Hepatocyte (in vitro differentiated cells): Measurements from ENCODE around the gene VASN. TPM values are rescaled to one million over a fixed set of nuclear protein-coding genes. Genes with fewer than 3 reads are reported as not detected.

Experiments used
- DNase-seq: peaks from one replicate; pipeline ENCODE4 v3.0.0-alpha.2; 2016; ENCODE audit warnings: low spot score
- H2AFZ ChIP-seq: fragments of 200-600 bp; sonication (generic); 2 replicates; pipeline ENCODE4 v1.6.0; 2016; ENCODE audit warnings: antibody characterized with exemption, mild to moderate bottlenecking
- H3K27ac ChIP-seq: fragments of 200-600 bp; sonication (generic); 2 replicates; pipeline ENCODE4 v1.5.1; 2016; ENCODE audit warnings: mild to moderate bottlenecking
- H3K27me3 ChIP-seq: fragments of 200-600 bp; sonication (generic); 2 replicates; pipeline ENCODE4 v1.6.1; 2016
- H3K36me3 ChIP-seq: fragments of 200-600 bp; sonication (generic); replicated peaks from 2 replicates; pipeline ENCODE4 v1.5.1; 2016; ENCODE audit warnings: low read depth; ENCODE audit not compliant: insufficient read depth
- H3K4me1 ChIP-seq: fragments of 200-600 bp; sonication (generic); 2 replicates; pipeline ENCODE4 v1.5.1; 2016; ENCODE audit warnings: mild to moderate bottlenecking, moderate library complexity; ENCODE audit not compliant: insufficient read depth
- H3K4me2 ChIP-seq: fragments of 200-600 bp; sonication (generic); 2 replicates; pipeline ENCODE4 v1.6.0; 2016
- H3K4me3 ChIP-seq: fragments of 200-600 bp; sonication (generic); 2 replicates; pipeline ENCODE4 v1.5.1; 2016; ENCODE audit warnings: mild to moderate bottlenecking
- H3K79me2 ChIP-seq: fragments of 200-600 bp; sonication (generic); 2 replicates; pipeline ENCODE4 v1.6.0; 2017; ENCODE audit warnings: mild to moderate bottlenecking
- H3K9me2 ChIP-seq: fragments of 200-600 bp; sonication (generic); replicated peaks from 2 replicates; pipeline ENCODE4 v1.6.0; 2017; ENCODE audit warnings: mild to moderate bottlenecking; ENCODE audit not compliant: insufficient read depth
- H3K9me3 ChIP-seq: fragments of 200-600 bp; sonication (generic); 2 replicates; pipeline ENCODE4 v1.5.1; 2016; ENCODE audit warnings: low read depth, mild to moderate bottlenecking
- H4K20me1 ChIP-seq: fragments of 200-600 bp; sonication (generic); 2 replicates; pipeline ENCODE4 v1.6.0; 2016; ENCODE audit warnings: mild to moderate bottlenecking; ENCODE audit not compliant: insufficient read depth, poor library complexity, severe bottlenecking
- EZH2 ChIP-seq: fragments of 200-600 bp; sonication (generic); IDR thresholded peaks from 2 replicates; pipeline ENCODE4 v1.6.1; 2016; ENCODE audit warnings: antibody characterized with exemption, mild to moderate bottlenecking, borderline replicate concordance
- EZH2phosphoT487 ChIP-seq: fragments of 200-600 bp; sonication (generic); IDR thresholded peaks from one replicate; pipeline ENCODE4 v1.6.1; 2018; ENCODE audit warnings: antibody characterized with exemption, mild to moderate bottlenecking, low read depth, moderate library complexity; ENCODE audit not compliant: unreplicated experiment, severe bottlenecking
- WGBS: methylation state at CpG from one replicate; pipeline ENCODE4 v1.1.6; 2016; ENCODE audit warnings: low lambda C conversion rate; ENCODE audit errors: missing lambda C conversion rate; 5-methylcytosine and 5-hydroxymethylcytosine counted together
- polyA plus RNA-seq: library from polyadenylated mRNA; unstranded; fragments of >200 nt; fragmentation: Nextera tagmentation; extraction: Ambion mirVana; gene quantifications from 2 replicates; pipeline ENCODE4 v1.2.1, GENCODE V29; 2016
- total RNA-seq: library from RNA; depleted of rRNA; stranded (reverse); fragments of >200 nt; gene quantifications from 2 replicates; pipeline ENCODE4 v1.2.3, GENCODE V29; 2014
- TF ChIP-seq, protein P1 (sequence below): fragments of 200-600 bp; sonication (generic); IDR thresholded peaks from 2 replicates; pipeline ENCODE4 v1.5.1; 2016; ENCODE audit warnings: antibody characterized with exemption, mild to moderate bottlenecking; ENCODE audit not compliant: poor library complexity

Gene VASN
- total and polyA plus RNA-seq, 2 experiments from 2014 or later: 12.1 to 64.2 TPM

GRCh38 chr16:4425378-4426020 lies 53.9 kb downstream of the VASN start, which contains the start of gene DNAJA3:
Gene DNAJA3, plus strand, starts transcription at chr16:4425868. Its CDS starts 14 bp downstream, at chr16:4425882.
- H3K4me1 ChIP-seq: peaks cover 14% of the 10 kb centered on the region

GRCh38 chr16:4426021-4426684 lies 54.5 kb downstream of the VASN start:
- H2AFZ ChIP-seq: peak overlapping the region; percentile 44
- H3K9me2 ChIP-seq: no peaks in the 10 kb centered on the region
- H3K79me2 ChIP-seq: peaks cover 54% of the 10 kb centered on the region
- peak overlapping the region; percentile 99 for H3K27ac ChIP-seq
- H3K27me3 ChIP-seq: no peaks in the 10 kb centered on the region
- no peaks in the 10 kb centered on the region for H3K9me3 ChIP-seq
- peak overlapping the region; percentile 74 for H3K4me3 ChIP-seq
- 4% methylated on average over 26 of the region's 31 CpGs for WGBS
- DNase-seq: peak; percentile 67
- no peaks in the 10 kb centered on the region for H3K36me3 ChIP-seq
- H3K4me1 ChIP-seq: peaks cover 14% of the 10 kb centered on the region
- TF ChIP-seq, protein P1, sequence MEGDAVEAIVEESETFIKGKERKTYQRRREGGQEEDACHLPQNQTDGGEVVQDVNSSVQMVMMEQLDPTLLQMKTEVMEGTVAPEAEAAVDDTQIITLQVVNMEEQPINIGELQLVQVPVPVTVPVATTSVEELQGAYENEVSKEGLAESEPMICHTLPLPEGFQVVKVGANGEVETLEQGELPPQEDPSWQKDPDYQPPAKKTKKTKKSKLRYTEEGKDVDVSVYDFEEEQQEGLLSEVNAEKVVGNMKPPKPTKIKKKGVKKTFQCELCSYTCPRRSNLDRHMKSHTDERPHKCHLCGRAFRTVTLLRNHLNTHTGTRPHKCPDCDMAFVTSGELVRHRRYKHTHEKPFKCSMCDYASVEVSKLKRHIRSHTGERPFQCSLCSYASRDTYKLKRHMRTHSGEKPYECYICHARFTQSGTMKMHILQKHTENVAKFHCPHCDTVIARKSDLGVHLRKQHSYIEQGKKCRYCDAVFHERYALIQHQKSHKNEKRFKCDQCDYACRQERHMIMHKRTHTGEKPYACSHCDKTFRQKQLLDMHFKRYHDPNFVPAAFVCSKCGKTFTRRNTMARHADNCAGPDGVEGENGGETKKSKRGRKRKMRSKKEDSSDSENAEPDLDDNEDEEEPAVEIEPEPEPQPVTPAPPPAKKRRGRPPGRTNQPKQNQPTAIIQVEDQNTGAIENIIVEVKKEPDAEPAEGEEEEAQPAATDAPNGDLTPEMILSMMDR: no peak
- TF ChIP-seq EZH2phosphoT487: no peak
- TF ChIP-seq EZH2: no peak
- H3K4me2 ChIP-seq: peak overlapping the region; percentile 93
- no peaks in the 10 kb centered on the region for H4K20me1 ChIP-seq

More at GRCh38 chr16:4425378-4426020, 53.9 kb downstream of the VASN start, which contains the start of gene DNAJA3:
- TF ChIP-seq EZH2phosphoT487: no peak
- TF ChIP-seq, protein P1: no peak
- no peak for TF ChIP-seq EZH2
- Histone ChIP-seq H2AFZ (peak within 1 kb of the TSS; percentile 82), H3K4me2 (peak within 1 kb of the TSS; percentile 93), H3K9me3 (no peaks in the 10 kb centered on the region), H3K4me3 (peak within 1 kb of the TSS; percentile 87), H3K27me3 (no peaks in the 10 kb centered on the region), H3K27ac (peak within 1 kb of the TSS; percentile 99), H4K20me1 (no peaks in the 10 kb centered on the region), H3K79me2 (peaks cover 47% of the 10 kb centered on the region), H3K36me3 (no peaks in the 10 kb centered on the region), H3K9me2 (no peaks in the 10 kb centered on the region)
- WGBS: under 1% methylated on average over 65 of the region's 68 CpGs
- DNase-seq: peak; percentile 98

GRCh38 chr16:4426722-4427372 lies 55.2 kb downstream of the VASN start:
- peak overlapping the region; percentile 74 for H3K4me3 ChIP-seq
- H3K36me3 ChIP-seq: no peaks in the 10 kb centered on the region
- peak overlapping the region; percentile 93 for H3K4me2 ChIP-seq
- H3K4me1 ChIP-seq: peaks cover 14% of the 10 kb centered on the region
- H3K9me2 ChIP-seq: no peaks in the 10 kb centered on the region
- H3K79me2 ChIP-seq: peaks cover 57% of the 10 kb centered on the region
- no peaks in the 10 kb centered on the region for H3K27me3 ChIP-seq
- 95% methylated on average over 12 of the region's 12 CpGs for WGBS
- H3K27ac ChIP-seq: peak overlapping the region; percentile 99
- no peaks in the 10 kb centered on the region for H4K20me1 ChIP-seq
- DNase-seq: no peak
- H3K9me3 ChIP-seq: no peaks in the 10 kb centered on the region
- TF ChIP-seq, protein P1: no peak
- no peak for TF ChIP-seq EZH2phosphoT487
- no peak for TF ChIP-seq EZH2
- H2AFZ ChIP-seq: no peak overlapping the region
